HG03135 (cell line): Measurements from ENCODE around the gene RNF4.
"Not testable (repeated sequence)": the region's sequence is repeated elsewhere in the genome, so short reads cannot be mapped to it uniquely, and the experiment has no call there.

Source experiments
- ATAC-seq: cut with Tn5 transposase; IDR thresholded peaks from one replicate; pipeline ENCODE4 v1.9.1; 2021; ENCODE audit warnings: mild to moderate bottlenecking, moderate library complexity; ENCODE audit not compliant: unreplicated experiment

Gene RNF4

DNA sequence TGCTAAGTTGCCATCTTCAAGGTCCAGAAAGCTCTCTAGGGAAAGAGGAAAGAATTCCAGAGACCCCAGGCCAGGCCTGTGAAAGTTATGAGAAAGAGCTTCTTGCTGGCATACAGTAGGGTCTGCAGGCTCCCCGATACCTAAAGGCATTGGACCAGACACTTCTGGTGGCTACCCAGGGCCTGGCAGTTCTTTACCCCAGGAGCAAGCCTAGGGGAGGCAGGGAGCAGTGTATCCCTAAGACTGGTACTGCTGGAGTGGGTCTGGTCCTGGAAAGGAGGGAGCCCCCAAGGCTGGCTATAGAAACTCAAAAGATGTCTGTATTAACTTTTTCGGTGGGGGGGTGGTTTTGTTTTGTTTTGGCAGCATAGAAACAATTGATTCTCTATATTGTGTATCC lies 47.7 kb downstream of the RNF4 start:
- ATAC-seq = no peak

DNA sequence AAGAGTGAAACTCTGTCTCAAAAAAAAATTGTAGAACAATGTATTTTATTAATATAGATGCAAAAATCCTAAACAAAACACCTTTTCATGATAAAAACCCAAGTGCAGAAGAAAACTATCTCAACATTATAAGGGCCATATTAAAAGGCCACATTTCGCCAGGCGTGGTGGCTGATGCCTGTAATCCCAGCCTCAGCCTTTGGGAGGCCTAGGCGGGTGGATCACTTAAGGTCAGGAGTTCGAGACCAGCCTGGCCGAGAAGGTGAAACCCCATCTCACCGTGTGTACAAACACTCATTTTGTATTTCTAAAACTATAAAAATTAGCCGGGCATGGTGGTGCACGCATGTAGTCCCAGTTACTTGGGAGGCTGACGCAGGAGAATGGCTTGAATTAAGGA lies 57.7 kb downstream of the RNF4 start:
- no peak for ATAC-seq

DNA sequence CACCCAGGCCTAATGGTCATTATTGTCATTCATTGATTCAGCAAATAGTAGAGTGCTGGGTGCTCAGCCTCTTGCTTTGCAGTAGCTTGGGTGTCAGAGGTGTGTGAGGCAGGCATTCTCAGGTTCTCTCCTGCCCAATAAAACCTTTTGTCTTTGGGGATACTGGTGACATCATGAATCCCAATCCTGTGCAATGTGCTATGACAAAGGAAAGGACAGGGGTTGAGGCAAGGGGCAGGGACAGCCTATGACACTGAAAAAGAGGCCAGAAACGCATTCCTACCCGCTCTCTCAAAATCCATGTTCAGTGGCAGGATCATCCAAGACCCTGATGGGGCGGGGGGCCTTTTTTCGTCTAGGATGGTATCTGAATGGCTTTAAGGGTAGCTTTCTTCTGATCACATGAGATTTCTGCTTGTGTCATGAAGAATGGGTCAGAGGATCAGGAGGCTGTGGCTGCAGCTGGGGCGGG lies 66.0 kb downstream of the RNF4 start:
- no peak for ATAC-seq

DNA sequence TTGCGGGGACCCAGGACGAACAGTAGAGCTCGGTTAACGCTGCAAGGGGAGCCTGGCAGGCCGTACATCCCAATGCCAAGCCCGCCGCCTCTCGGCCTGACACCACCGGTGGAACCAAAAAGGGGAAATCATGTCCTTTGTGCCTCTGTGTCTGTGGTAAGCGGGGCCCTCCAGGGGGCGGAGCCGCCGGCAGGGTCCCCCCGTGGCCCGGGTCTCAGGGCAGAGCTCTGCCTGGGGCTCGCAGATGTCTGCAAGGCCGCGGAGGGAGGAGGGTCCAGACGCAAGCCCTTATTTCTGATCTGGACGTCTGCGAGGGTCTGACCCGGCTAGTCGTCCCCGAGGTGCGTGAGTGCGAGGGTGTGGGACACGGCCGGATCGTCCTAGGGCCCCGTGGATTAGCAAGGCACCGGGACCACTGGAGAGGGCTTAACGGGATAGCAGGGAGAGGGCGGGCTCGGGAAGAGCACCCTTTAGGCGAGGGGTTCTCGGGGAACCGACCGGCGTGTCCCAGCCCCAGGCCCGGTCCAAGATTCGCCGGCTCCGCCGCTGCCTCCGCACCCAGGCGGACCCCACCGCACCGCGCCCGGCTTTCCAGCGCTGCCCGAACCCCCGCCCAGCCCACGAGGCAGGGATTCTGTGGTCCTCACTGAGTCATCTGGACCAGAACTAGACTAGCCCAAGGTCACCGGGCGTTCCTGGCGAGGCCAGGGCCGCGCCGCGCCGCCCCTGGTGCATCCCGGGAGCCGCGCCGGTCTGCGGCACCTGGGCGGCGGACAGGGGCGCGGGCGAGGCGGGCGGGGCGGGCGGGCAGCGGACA lies 66.7 kb downstream of the RNF4 start:
- peak; percentile 13 for ATAC-seq

DNA sequence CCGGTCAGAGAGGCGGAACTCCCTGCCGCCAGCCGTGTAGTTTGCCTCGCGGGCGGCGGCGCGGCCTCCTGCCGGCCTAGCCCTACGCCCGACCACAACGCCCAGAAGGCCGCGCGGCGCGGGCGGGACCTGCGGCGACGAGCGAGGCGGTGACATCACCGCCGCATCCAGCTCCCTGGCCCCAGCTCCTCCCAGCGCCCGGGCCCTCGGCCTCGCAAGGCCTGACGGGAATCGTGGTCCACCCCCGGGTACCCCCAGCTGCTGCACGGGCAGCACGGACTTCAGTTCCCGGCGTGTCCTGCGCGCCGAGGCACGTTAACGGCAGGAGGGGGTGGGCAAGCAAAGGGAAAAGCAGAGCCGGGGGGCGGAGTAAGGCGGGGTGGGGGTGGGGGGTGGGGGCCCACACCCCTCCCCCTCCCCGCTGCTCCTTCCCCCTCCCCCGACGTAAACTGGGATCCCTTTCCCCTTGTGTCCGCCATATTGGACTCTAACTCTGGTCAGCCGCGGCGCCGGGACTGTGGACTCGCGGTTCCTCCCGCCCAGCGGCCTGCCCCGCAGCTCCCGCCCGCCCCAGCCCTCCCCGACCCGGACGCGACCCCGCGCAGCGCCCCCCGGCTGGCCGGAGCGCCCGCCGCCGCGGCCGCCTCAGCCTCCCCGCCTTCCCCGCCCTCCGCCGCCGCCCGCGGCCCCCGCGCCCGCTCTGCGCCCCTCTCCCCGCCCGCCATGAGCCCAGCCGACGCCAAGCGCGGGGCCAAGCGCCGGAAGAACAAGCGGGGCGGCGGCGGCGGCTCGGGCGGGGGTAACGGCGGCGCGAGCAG lies 67.5 kb downstream of the RNF4 start, which contains the start of gene FAM193A:
Gene FAM193A (plus strand): TSS at position 455 of the 818 bp plus-strand sequence. CDS start 269 bp downstream, at position 724.
- ATAC-seq = peak; percentile 81

DNA sequence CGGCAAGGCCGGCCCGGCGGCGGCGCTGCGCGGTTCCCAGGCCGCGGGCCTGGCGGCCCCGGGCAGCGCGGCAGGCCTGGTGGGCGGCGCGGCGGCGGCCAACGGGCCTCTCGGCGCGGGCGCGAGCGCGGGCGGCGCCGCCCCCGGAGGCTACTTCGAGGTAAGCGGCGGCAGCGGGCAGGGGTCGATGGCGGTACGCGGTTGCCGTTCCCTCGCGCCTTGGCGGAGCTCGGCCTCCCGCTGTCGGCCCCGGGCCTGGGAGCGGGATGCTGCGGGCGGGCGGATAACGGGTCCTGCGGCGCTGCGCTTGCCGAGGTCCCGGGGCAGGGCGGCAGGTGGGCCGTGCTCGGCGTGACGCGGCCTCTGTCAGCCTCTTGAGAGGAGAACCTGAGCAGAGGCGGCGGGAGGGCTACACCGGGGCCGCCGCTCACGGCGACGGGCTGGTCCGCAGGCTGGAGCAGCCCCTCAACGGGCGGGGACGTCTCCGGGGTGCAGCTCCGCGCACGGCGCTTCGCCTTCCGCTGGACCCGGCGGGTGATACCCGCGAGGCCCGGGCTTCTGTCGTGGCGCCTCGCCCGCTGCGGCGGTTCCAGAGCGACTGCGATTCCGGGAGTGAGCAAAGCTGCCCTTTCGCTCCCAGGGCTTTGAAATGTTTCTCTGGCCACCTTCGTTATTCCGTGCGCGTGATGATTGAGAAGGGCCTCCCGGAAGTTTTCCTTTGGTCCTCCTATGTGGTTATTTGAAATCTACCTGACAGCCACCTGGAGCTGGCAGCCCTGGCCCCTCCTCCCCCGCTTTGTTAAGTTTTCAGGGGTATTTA lies 68.3 kb downstream of the RNF4 start:
- ATAC-seq = peak; percentile 27

DNA sequence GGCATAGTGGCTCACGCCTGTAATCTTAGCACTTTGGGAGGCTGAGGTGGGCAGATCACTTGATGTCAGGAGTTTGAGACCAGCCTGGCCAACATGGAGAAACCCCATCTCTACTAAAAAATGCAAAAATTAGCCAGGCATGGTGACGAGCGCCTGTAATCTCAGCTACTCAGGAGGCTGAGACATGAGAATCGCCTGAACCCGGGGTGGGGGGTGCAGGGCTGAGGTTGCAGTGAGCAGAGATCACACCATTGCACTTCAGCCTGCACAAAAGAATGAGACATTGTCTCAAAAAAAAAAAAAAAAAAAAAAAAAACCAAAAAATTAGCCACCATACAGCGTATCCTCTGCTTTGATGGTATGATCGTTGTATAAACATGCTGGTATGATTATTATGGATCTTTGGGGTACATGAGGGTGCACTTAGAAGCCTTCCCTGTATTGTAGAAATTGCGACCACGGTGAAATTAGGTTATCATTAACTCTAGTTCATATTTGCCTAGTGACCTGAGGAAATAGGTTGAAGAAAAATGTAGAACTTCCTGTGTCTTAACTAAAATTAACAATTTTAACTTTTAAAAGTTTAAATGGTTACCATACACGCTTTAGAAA lies 74.8 kb downstream of the RNF4 start:
- not testable (repeated sequence) for ATAC-seq

DNA sequence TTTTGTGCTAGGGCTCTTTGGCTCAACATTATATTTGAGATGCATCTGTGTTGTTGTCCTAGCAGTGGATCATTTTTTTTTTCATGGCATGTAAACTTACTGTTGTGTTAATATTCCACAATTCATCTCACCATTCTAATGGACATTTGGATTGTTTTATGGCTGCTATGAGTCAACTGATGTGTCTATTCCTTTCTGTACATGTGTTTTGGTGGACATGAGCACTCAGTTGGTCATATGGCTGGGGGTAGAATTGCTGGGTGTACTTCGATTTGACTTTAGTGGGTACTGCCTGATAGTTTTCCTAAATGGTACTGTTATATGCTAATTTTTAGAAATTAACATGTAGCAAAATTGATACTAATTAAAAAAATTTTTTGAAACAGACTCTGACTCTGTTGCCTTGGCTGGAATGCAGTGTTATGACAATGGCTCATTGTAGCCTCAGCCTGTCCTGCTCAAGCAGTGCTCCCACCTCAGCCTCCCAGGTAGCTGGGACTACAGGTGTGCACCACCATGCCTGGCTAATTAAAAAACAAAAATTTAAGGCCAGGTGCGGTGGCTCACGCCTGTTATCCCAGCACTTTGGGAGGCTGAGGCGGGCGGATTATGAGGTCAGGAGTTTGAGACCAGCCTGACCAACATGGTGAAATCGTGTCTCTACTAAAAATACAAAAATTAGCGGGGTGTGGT lies 76.6 kb downstream of the RNF4 start:
- ATAC-seq = no peak

DNA sequence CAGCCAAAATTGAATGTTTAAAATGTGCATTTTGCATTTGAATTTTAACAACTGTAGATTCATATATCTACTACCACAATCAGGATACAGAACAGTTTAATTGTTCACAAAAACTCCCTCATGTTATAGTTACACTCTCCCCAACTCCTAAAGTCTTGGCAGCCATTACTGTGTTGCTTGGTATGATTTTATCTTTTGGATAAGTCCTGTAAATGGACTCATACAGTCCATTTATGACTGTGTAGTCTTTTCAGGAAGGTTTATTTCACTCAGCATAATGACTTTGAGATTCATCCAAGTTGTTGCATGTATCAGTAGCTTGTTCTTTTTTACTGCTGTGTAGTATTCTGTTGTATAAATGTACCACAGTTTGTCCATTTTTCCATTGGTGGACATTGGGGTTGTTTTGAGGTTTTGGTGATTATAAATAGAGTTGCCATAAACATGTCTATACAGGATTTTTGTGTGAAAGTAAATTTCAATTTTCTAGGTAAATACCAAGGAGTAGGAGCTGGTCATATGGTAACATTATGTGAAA lies 77.4 kb downstream of the RNF4 start:
- no peak for ATAC-seq

DNA sequence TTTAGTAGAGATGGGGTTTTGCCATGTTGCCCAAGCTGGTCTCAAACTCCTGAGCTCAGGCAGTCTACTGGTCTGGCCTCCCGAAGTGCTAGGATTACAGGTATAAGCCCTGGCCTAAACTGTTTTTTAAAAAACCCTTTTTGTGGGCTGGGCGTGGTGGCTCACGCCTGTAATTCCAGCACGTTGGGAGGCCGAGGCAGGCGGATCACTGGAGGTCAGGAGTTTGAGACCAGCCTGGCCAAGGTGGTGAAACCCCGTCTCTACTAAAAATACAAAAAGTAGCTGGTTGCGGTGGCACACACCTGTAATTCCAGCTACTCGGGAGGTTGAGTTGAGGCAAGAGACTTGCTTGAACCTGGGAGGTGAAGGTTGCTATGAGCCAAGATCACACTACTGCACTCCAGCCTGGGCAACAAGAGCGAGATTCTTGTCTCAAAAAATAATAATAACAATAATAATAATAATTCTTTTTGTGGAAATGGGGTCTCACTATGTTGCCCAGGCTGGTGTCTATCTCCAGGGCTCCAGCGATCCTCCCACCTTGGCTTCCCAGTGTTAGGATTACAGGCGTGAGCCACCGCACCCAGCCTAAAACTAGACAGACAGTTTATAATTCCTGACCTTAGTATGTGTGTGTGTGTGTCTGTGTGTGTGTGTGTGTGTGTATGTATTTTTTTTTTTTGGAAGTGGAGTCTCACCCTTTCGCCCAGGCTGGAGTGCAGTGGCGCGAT lies 78.2 kb downstream of the RNF4 start:
- not testable (repeated sequence) for ATAC-seq

DNA sequence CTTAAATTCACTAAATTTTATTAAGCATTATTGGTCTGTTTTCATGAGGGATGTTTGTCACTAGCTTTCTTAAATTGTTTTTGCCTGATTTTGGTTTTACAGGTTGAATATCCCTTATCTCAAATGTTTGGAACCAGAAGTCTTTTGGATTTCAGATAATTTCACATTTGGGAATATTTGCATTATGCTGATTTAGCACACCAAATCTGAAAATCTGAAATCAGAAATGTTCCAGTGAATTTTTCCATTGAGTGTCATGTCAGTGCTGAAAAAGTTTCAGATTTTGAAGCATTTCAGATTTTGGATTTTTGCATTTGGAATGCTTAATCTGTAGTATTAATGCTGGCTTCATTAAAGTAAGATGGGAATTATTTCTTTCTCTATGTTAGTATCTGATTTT lies 82.2 kb downstream of the RNF4 start:
- ATAC-seq = no peak

DNA sequence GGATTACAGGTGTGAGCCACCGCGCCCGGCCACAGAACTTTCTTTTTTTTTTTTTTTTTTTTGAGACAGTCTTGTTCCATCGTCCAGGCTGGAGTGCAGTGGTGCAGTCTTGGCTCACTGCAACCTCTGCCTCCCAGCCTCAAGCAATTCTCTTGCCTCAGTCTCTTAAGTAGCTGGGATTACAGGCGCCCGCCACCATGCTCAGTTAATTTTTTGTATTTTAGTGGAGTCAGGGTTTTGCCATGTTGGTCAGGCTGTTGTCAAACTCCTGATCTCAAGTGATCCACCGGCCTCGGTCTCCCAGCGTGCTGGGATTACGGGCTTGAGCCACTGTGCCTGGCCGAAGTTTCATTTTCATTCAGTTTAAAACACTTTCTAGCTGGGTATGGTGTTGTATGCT lies 83.9 kb downstream of the RNF4 start:
- ATAC-seq = no peak

DNA sequence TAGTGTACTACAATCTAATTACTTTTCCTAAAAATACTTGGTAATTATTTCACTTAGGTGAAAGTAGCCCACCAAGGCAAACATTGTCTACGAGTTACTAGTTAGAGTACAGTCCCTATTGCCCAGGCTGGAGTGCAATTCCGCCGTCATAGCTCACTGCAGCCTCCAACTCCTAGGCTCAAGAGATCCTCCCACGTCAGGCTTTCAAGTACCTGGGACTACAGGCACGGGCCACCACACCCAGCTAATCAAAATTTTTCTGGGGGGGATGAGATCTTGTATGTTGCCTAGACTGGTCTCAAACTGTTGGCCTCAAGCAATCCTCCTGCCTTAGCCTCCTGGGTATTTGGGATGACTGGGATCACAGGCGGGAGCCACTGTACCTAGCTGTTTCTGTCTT lies 89.4 kb downstream of the RNF4 start:
- ATAC-seq = no peak

DNA sequence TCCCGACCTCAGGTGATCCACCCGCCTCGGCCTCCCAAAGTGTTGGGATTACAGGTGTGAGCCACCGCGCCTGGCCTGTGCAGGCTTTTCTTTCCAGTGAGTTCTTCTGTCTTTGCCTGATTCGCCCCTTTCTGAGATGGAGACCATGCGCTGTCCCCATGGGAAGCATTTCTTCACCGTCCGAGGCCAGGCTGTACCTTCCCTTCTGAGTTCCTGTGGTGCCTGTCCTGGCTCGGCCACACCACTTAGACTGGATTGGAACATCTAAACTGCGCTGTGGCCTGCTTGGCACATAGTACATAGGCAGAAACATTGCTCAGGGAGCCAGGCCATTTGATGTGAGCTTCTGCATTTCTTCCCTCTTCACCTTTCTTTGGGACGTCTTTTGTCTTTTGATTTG lies 91.3 kb downstream of the RNF4 start:
- ATAC-seq = no peak
